ENCODE data around the gene BPIFB4.
"Not testable (repeated sequence)": the region's sequence is repeated elsewhere in the genome, so short reads cannot be mapped to it uniquely, and the experiment has no call there.

The BPIFB4 gene

DNA sequence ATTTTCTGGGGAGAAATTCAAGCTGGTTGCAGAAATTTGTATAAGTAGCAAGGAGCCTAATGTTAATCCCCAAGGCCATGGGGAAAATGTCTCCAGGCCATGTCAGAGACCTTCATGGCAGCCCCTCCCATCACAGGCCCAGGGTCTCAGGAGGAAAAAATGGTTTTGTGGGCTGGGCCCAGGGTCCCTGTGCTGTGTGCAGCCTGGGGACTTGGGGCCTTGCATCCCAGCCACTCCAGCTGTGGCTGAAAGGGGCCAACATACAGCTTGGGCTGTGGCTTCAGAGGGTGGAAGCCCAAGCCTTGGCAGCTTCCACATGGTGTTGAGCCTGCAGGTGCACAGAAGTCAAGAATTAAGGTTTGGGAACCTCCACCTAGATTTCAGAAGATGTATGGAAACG lies 42.9 kb downstream of the BPIFB4 start:
- not testable (repeated sequence) for DNase-seq

DNA sequence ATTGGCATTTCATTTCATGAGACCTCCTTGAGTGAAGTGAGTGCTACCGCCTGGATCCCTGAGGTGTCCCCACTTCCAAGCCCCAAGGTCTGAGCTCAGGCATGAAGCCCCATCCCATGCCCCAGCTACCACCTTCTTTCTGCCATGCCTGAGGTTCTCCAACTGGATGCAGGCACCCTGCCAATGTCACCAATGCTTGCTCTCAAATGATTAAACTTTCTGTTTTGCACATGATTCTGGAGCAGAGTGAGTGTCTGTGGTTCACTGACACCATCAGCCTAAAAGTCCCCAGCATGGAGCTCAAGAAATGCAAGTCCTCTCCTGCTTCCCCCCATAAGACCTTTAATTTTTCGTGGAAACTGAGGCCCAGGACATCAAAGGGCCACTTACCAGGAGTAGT lies 44.8 kb downstream of the BPIFB4 start:
- DNase-seq, result no peak

DNA sequence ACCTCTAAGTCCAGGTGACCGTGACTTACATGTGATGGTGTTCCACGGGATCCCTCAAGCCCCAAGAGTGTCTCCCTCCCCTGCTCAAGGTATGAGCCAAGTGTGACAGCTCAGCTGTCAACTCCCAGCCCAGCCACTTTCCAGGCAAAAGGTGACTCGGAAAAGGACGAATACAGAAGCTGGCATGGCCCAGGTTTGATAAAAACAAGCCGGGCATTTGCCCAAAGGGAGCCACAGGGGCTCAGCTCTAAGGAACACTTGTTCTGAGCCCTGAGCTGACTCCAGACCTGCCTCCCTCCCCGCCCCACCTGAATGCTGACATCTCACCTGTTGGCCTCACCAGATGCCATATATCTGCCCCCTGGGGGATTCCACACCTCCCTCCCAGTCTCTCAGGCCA lies 45.6 kb downstream of the BPIFB4 start:
- DNase-seq, result no peak

DNA sequence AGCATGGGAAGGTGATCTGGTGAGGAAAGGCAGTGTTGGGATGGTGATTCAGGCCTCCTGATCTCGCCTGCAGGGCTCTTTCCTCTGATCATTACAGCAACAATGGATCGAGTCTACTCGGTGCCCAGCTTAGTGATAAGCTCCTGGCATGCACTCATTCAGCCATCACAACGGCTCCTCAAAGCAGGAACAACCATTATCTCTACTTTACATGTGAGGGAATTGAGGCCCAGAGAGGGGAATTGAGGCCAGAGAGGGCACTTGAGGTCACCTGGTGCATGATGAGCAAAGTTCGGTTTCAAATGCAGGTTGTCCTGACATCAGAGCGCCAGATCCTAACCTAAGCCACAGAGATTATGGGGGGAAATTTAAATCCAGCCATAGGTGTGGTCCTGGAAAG lies 46.5 kb downstream of the BPIFB4 start:
- peak; percentile 13 for DNase-seq

DNA sequence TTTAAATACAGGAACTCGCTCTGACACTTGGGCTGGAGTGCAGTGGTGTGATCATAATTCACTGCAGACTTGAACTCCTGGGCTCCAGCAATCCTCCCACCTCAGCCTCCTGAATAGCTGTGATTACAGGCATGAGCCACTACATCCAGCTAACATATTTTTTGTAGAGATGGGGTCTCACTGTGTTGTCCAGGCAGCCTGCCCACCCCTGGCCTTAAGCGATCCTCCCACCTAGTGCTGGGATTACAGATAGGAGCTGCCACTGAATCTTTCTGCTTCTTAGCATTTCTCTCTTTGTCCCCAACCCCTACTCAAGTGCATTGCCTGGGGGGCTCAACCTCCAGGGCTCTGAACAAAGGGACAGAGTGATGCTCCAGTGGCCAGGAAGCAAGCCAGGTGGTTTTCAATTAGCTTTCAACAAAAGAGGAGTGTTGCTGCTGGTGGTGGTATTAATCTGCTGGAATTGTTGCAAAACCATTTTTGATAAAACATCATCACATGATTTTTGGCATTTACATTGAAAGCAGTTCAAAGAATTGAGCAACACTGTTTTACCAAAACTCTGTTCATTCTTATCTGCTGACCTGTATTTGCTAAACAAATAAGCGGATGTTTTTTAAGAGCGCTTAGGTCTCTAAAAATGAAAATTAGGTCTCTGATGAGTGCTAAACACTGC lies 48.1 kb downstream of the BPIFB4 start:
- no peak for DNase-seq

DNA sequence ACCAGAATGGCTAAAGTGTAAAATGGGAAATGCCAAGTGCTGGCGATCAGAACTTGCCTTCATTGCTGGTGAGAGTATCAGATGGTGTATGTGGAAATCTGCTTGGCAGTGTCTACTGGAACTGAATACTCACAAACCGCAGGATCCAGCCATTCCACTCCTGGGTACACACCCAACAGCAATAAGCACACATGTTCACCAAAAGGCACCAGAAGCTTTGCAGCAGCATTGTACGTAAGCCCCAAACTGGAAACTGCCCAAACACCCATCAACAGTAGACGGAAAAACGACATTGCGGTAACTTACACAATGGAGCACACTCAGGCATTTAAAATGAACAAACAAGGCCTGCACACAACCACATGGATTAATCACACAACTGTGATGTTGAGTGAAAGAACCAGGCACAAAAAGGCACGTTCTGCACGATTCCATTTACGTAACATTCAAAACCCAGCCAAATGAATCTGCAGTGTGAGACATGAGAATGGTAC lies 51.2 kb downstream of the BPIFB4 start:
- no peak for DNase-seq

DNA sequence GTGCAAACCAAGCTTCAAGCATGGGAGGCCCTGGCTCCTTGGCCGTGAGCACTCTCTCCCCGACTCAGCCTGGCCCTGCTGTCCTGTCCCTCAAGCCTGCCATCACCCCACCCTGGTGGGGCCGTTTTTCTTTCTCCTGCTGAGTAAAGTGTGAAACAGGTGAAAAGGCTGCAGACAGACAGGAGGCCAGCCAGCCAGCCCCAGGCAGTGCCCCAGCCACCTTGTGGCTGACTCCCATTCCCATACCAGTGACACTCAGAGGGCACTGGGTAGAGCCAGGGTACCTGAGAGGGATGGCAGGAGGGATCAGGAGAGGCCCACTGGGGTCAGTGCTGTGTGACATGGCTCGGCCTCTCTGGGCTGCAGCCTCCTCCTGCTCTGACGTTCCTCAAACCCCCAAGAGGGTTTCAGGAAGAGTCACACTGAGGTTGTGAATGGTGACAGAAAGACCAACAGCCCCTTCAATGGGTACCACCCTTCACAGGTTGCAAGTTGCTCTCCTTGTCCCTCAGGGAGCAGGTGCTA lies 52.6 kb downstream of the BPIFB4 start:
- DNase-seq, result no peak

DNA sequence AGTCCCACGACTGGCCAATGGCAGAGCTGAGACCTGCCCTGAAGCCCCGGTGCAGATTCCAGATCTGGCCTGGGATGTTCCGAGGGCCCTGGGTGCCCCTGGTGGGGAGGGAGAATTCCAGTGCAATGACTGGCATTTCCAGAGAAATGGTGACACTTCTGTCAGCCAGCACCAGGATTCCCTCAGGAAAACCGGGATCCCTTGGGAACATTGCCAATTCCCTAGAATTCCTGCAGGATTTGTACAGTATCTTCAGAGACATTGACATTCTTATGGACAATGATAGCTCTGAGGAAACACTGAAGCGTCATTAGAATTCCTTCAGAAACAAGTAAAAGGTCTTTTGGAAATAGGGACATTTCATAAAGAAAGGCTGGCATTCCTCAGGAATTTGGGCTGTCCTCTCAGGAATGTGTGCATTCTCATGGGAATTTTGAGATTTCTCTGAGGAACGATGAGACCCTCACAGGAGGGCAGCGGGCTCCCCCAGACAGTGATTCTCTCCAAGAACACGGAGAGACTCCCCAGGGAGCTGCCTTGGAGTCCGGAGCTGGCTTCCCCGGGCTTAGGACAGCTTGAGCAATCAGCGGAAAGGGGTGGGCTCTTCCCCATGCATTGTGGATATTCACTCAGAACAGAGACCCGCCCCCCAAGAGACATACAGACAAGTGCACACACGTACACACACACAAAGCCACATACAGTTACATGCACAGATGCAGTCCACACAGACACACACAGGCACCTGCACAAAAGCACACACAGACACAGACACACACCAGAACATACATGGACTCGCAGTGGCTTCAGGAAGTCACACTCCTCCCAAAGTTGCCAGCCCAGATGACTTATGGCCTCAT lies 53.3 kb downstream of the BPIFB4 start:
- DNase-seq, result no peak

DNA sequence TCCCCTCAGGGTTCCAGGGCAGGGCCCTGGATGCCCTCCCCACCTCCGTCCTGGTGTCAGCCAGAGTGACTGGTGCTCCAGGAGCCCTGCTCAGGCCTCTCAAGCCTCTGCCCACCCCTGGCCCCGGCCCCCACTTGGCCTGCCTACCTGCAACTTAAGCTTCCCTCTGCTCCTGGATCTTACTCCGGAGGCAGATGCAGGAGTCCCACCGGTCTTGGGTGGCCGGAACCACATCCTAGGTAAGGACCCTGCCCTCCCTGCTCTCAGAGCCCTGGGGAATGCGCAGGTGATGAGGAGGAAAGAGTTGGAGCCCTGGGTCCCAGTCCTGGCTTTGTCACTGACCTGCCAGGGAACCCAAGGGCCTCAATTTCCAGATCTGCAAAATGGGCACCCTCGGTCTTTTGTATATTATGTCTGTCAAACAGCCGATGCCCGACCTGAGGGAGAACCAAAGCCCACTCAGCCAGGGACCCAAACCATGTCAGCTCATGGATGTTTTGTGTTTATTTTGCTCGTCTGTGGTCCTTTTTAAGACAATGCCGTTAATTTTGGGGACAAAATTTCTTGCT lies 54.0 kb downstream of the BPIFB4 start:
- no peak for DNase-seq

DNA sequence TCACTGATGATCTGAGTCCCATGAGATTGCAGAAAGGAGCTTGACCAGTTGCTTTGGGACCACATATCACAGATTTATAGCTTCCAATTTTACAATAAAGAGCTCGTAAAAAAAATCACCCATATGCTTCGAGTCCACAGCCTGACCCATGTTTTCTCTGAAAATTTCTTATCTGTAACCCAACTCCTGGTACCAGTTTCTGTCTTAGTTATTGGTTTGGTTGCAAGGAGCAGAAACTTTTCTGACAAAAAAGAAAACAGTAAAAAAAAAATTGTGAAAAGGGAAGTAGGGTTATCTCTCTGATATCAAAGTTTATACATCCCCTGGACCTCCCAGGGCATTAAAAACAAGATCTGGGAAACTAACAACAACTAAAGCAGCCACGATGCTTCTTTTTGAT lies 57.8 kb downstream of the BPIFB4 start:
- DNase-seq, result no peak

DNA sequence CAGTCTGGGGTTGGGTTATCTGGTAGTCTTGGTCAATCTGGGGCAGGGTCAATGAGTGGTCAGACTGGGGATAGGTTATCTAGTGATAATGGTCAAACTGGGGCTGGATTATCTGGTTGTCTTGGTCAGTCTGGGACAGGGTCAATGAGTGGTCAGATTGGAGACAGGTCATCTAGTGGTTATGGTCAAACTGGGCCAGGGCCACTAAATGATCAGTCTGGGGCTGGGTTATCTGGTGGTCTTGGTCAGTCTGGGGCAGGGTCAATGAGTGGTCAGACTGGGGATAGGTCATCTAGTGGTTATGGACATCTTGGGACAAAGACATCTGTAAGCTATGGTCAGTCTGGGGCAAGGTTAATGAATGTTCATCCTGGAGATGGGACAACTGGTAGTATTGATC lies 60.0 kb downstream of the BPIFB4 start:
- DNase-seq, result no peak

DNA sequence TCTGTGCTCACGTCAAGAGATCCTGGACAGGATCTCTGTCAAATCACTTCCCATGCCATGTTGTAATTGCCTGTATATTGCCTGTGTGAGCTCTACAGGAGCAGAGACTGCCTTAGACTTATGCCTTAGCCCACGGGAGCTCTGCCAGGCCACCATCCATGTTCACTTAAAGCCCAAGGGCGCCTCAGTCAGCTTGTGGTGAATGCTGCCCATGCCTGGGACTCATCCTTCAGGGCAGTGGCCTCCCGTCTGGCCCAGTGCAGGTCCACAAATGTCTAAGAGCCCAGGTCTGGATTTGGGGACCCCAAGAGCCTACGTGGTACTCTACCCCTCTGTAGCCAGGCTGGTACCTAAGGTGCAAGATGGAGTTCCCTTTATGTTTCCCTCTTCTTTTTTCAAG lies 66.1 kb downstream of the BPIFB4 start:
- DNase-seq, result no peak

DNA sequence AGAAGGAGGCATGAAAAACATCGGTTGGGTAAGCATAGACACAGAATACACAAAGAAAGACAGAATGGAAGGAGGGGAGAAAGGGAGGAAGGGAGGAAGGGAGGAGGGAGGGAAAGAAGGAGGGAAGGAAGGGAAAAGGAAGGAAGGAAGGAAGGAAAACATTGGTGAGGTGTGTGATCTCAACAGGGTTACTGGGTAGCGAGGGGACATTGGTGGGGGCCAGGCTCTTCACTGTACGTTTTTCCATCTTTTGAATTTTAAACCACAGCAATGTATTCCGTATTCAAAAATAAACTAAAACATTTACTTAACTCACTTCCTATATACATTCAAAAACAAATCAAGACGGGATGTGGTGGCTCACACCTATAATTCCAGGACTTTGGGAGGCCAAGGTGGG lies 67.9 kb downstream of the BPIFB4 start:
- no peak for DNase-seq

DNA sequence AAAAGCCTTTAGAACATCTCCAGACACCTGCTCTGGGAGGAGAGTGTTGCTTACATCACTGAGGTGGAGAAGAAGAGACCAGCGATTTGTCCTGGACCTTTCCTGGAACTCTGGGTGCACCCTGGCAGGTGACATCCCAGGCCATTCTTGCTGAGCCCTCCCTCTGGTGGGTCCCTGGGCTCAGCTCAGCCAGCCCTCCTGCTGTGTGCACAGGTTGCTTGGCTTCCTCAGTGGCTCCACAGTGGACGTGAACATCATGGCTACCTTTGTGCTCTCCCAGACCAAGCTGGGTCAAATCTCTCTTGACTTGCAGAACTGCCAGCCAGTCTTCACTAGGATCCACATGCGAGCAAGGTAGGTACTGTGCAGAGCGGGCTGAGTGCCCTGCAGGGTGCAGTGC lies 68.6 kb downstream of the BPIFB4 start:
- no peak for DNase-seq

DNA sequence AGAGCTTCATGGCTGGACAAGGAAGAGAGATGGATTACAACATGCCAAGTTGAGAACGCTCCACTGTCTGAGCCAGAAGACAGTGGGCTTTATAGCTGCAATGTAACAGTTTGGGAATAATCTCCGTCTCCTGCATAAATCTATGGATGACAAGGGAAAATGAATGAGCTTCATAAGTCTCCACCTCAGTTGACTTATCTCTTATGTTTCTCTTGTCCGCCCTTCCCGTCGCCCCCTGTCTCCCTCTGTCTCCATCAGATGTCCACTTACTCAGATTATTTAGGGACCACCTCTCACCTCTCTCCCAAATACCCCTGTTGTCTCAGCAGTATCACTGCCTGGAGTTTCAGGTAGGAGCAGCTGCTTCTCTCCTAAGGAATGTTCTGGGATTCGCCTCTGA lies 74.8 kb downstream of the BPIFB4 start:
- DNase-seq, result no peak

DNA sequence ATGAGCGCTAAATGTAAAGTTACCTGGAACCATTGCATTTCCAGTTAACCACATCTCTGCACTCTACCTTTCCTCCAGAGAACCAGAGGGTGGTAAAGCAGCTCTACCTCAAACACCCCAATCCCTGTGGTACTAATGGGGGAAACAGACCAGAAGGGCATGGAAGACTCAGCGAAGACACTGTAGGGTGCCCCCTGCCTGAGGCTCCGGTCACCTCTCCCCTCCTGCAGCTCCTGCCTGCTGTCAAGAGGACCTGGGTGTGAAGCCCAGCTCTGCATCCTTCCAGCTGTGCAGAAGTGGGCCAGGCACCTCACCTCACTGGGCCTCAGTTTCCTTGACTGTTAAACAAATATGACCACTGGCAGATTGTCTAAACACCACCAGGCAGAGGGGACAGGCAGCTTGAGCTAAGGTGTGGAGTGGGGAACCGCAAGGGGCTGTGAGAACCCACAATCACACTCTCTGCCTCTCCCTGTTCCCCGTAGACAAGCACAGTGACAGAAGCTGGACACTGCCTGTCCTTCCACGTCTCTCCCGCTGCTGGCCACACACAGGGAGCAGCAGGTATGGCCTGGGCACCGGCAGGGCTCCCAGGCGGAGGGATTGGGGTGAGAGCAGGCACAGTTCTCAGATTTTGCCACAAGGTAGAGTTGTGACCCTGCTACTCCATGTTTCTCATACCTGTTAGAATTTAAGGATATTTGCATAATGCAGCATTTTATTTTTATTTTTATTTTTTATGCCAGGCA lies 79.4 kb downstream of the BPIFB4 start:
- DNase-seq, result no peak

DNA sequence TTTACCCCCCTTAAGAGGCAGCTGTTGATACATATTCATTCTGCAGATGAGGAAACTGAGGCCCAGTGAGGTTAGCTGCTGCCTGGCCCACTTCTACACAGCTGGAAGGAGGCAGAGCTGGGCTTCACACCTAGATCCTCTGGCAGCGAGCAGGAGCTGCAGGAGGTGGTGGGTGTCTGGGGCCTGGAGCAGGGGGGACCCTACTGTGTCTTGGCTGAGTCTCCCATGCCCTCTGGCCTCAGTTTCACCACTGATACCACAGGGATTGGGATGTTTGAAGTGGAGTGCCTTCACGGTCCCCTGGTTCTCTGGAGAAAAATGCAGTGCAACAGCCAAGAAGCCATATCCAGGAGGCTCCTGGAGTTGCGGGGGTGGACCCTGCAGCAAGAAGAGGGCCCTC lies 80.3 kb downstream of the BPIFB4 start:
- DNase-seq, result no peak

DNA sequence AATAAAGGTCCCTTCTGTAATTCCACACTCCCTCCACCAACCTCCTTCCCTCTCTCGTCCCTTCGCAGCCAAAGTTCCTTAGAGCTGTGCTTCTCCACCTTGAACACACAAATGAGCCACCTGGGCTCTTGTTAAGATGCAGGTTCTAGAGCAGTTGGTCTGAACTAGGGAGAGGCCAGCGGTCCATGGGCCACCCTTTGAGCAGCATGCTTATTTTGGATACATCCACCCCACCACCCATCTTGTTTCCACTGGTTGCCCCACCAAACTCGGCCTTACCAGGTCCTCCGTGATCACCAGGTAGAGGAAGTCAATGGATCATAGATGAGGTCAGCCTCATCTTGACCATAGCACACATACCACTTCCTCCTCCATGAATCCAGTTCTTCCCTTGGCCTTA lies 81.2 kb downstream of the BPIFB4 start:
- no peak for DNase-seq
